BLaER1 treated with 17β-estradiol and CSF1 and Interleukin-3, amounts not matched to agents 10 nM and 100 nM (cell line): Measurements from ENCODE around the gene STARD13.
"Not testable (repeated sequence)": the region's sequence is repeated elsewhere in the genome, so short reads cannot be mapped to it uniquely, and the experiment has no call there.

Experiments
- H3K27ac ChIP-seq, 11 experiments: shearing (Covaris generic); formaldehyde crosslinking; 2 replicates each; pipeline ENCODE4 v1.8.1; 2022
- H3K27me3 ChIP-seq, 11 experiments: shearing (Covaris generic); formaldehyde crosslinking; 2 replicates each; pipeline ENCODE4 v1.8.1; 2022
- H3K36me3 ChIP-seq, 11 experiments: shearing (Covaris generic); formaldehyde crosslinking; 2 replicates each; pipeline ENCODE4 v1.8.1; 2022
- H3K4me1 ChIP-seq, 10 experiments: shearing (Covaris generic); formaldehyde crosslinking; 2 replicates each; pipeline ENCODE4 v1.8.1; 2022
- H3K4me2 ChIP-seq, 11 experiments: shearing (Covaris generic); formaldehyde crosslinking; 2 replicates each; pipeline ENCODE4 v1.8.1; 2022
- H3K4me3 ChIP-seq, 10 experiments: shearing (Covaris generic); formaldehyde crosslinking; 2 replicates each; pipeline ENCODE4 v1.8.1; 2022
- H3K9ac ChIP-seq, 11 experiments: shearing (Covaris generic); formaldehyde crosslinking; 2 replicates each; pipeline ENCODE4 v1.8.1; 2022
- H3K9me3 ChIP-seq, 11 experiments: shearing (Covaris generic); formaldehyde crosslinking; replicated peaks in 1 of 11; 2 replicates each; pipeline ENCODE4 v1.8.1; 2022
- H4K20me1 ChIP-seq, 11 experiments: shearing (Covaris generic); formaldehyde crosslinking; 2 replicates each; pipeline ENCODE4 v1.8.1; 2022
- Cebpa-rat ChIP-seq, 11 experiments: shearing (Covaris generic); IDR thresholded peaks; 2 replicates each; pipeline ENCODE4 v1.8.1; 2022

Gene STARD13

DNA sequence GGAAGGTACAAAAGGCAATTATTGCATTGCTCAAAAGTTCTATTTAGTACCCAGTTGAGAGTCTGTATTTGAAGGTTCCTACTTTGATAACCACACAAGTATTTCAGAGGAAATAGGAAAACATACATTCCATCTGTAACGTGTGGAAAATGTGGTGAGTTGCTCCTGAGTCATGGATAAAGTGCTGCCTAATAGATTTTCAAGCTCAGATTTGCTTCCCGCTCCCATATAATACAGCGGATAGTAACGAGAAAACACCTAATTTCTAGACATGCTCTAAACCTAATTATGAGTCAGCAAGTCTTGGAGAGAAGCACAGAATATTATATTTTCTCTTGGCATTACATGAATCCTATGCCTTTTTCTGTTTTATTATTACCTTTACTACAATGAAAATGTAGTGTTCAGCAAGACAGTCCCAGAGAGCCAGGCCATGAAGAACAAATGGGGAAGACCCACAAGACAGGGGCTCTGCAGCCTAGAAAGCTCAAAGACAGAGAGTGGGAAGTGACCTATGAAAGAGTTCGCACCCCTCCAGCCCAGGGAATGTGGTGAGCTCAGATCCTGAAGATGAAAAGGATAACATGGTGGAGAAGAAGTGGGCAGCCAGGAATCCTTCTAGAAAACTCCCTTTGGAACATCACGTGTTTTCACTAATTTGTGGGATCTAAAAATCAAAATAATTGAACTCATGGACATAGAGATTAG lies 116.1 kb downstream of the STARD13 start:
- H3K36me3 ChIP-seq: no peaks in the 10 kb centered on the region; a peak in 1 of 22 replicates
- H4K20me1 ChIP-seq: no peaks in the 10 kb centered on the region
- no peak overlapping the region for H3K4me3 ChIP-seq
- H3K9me3 ChIP-seq: no peaks in the 10 kb centered on the region
- H3K27ac ChIP-seq: no peak overlapping the region
- TF ChIP-seq Cebpa-rat (IDR thresholded peaks at IDR 0.05): no peak
- no peak overlapping the region for H3K4me2 ChIP-seq
- peaks cover 0 to 10% (median 0%) of the 10 kb centered on the region in 10 experiments; a peak in 2 of 20 replicates for H3K4me1 ChIP-seq
- H3K9ac ChIP-seq: no peak overlapping the region
- no peaks in the 10 kb centered on the region for H3K27me3 ChIP-seq

- H3K9me3 ChIP-seq: no peaks in the 10 kb centered on the region; a peak in 1 of 22 replicates
- no peak overlapping the region for H3K27ac ChIP-seq
- H3K36me3 ChIP-seq: no peaks in the 10 kb centered on the region; a peak in 1 of 22 replicates
- H3K4me3 ChIP-seq: no peak overlapping the region
- H3K4me1 ChIP-seq: peaks cover 0 to 10% (median 0%) of the 10 kb centered on the region in 10 experiments; a peak in 2 of 20 replicates
- H3K4me2 ChIP-seq: no peak overlapping the region
- TF ChIP-seq Cebpa-rat (IDR thresholded peaks at IDR 0.05): no peak
- no peaks in the 10 kb centered on the region for H4K20me1 ChIP-seq
- no peak overlapping the region for H3K9ac ChIP-seq
- no peaks in the 10 kb centered on the region for H3K27me3 ChIP-seq
Measured at GRCh38 chr13:33168321-33168960, 117.1 kb downstream of the STARD13 start.

GRCh38 chr13:33167491-33167890 lies 118.1 kb downstream of the STARD13 start:
- no peak for TF ChIP-seq Cebpa-rat (IDR thresholded peaks at IDR 0.05)
- no peak overlapping the region for H3K9ac ChIP-seq

GRCh38 chr13:33165787-33166186 lies 119.8 kb downstream of the STARD13 start:
- Histone ChIP-seq H3K36me3 (peaks cover 0 to 11% (median 0%) of the 10 kb centered on the region in 11 experiments; a peak in 3 of 22 replicates), H4K20me1 (no peaks in the 10 kb centered on the region), H3K27me3 (no peaks in the 10 kb centered on the region)

More at GRCh38 chr13:33167491-33167890, 118.1 kb downstream of the STARD13 start:
- Histone ChIP-seq H3K4me3 (no peak overlapping the region), H3K27ac (no peak overlapping the region), H3K4me2 (peak overlapping the region in 1 of 11 experiments; percentile 22; a peak in 2 of 22 replicates), H3K27me3 (no peaks in the 10 kb centered on the region), H3K9me3 (peaks cover 8 to 9% (median 8%) of the 10 kb centered on the region in 11 experiments), H4K20me1 (no peaks in the 10 kb centered on the region), H3K36me3 (peaks cover 0 to 6% (median 0%) of the 10 kb centered on the region in 11 experiments; a peak in 2 of 22 replicates), H3K4me1 (peaks cover 0 to 10% (median 0%) of the 10 kb centered on the region in 10 experiments; a peak in 2 of 20 replicates)

GRCh38 chr13:33164331-33164730 lies 121.2 kb downstream of the STARD13 start:
- Histone ChIP-seq H3K9ac (no peak overlapping the region), H3K27ac (no peak overlapping the region; a peak in 1 of 22 replicates), H4K20me1 (no peaks in the 10 kb centered on the region), H3K9me3 (peaks cover 16 to 23% (median 21%) of the 10 kb centered on the region in 11 experiments), H3K4me3 (no peak overlapping the region), H3K4me1 (peaks cover 0 to 10% (median 0%) of the 10 kb centered on the region in 10 experiments; a peak in 2 of 20 replicates), H3K36me3 (peaks cover 0 to 11% (median 0%) of the 10 kb centered on the region in 11 experiments; a peak in 3 of 22 replicates), H3K27me3 (no peaks in the 10 kb centered on the region), H3K4me2 (no peak overlapping the region)
- no peak for TF ChIP-seq Cebpa-rat (IDR thresholded peaks at IDR 0.05)

More at GRCh38 chr13:33165787-33166186, 119.8 kb downstream of the STARD13 start:
- H3K4me2 ChIP-seq: no peak overlapping the region
- no peak overlapping the region for H3K4me3 ChIP-seq
- no peak overlapping the region for H3K27ac ChIP-seq
- peaks cover 16 to 23% (median 21%) of the 10 kb centered on the region in 11 experiments for H3K9me3 ChIP-seq
- H3K4me1 ChIP-seq: peaks cover 0 to 10% (median 0%) of the 10 kb centered on the region in 10 experiments; a peak in 2 of 20 replicates
- no peak for TF ChIP-seq Cebpa-rat (IDR thresholded peaks at IDR 0.05)
- no peak overlapping the region for H3K9ac ChIP-seq

DNA sequence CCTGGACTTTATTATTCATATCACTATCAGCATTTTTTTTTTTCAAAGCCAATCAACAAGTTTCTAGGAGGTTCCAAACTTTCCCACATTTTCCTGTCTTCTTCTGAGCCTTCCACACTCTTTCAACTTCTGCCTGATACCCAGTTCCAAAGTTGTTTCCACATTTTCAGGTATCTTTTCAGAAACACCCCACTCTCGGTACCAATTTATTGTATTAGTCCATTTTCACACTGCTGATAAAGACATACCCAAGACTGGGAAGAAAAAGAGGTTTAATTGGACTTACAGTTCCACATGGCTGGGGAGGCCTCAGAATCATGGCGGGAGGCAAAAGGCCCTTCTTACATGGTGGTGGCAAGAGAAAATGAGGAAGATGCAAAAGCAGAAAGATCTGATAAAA lies 122.8 kb downstream of the STARD13 start:
- H3K9ac ChIP-seq, H4K20me1 ChIP-seq, H3K27ac ChIP-seq, H3K4me2 ChIP-seq, H3K27me3 ChIP-seq, H3K4me3 ChIP-seq: not testable (repeated sequence)
- Histone ChIP-seq H3K9me3 (peaks cover 16 to 23% (median 21%) of the 10 kb centered on the region in 11 experiments), H3K36me3 (peaks cover 0 to 11% (median 0%) of the 10 kb centered on the region in 11 experiments; a peak in 3 of 22 replicates), H3K4me1 (peaks cover 0 to 10% (median 0%) of the 10 kb centered on the region in 10 experiments; a peak in 2 of 20 replicates)

DNA sequence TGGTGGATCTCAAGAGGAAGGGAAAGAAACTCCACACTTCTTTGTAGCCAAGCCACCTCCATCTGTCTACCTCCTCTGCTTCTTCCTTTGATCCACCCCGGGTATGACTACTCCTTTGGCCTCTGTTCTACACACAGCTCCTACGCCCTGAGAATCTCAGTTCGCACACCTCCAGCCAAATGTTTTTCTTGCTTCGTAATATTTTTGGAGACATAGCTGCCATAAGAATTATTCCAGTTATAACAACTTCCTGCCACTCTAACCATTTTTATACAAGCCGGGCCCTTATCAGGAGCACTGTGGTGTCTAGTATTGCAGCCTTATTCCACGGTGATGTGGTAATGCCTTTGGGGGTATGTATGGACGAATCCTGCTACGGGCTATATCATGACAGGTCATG lies 126.7 kb downstream of the STARD13 start:
- Histone ChIP-seq H3K4me2 (no peak overlapping the region), H3K27ac (no peak overlapping the region), H4K20me1 (no peaks in the 10 kb centered on the region), H3K9ac (no peak overlapping the region), H3K36me3 (peaks cover 0 to 11% (median 0%) of the 10 kb centered on the region in 11 experiments; a peak in 3 of 22 replicates), H3K9me3 (peaks cover 16 to 23% (median 21%) of the 10 kb centered on the region in 11 experiments), H3K4me1 (no peaks in the 10 kb centered on the region), H3K27me3 (no peaks in the 10 kb centered on the region), H3K4me3 (no peak overlapping the region)
- no peak for TF ChIP-seq Cebpa-rat (IDR thresholded peaks at IDR 0.05)

DNA sequence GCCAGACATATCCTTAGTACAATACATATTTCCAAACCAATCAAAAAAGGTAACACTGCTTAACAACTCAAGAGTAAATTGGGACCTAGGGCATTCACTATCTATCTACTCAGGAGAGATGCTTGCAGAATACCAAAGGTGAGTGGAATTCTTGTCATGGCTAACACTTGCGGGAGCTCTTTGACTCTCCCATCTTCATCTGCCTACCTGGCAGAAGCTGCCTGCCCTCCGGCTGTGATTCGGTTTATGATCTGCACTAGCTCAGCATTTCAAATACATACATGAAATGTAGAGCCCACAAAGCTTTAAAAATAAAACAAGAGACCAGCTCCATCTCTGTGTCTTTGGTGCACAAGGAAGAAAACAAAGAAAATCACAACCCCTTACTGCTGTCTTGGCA lies 127.3 kb downstream of the STARD13 start:
- H4K20me1 ChIP-seq: no peaks in the 10 kb centered on the region
- no peak overlapping the region for H3K27ac ChIP-seq
- peaks cover 16 to 22% (median 20%) of the 10 kb centered on the region in 11 experiments for H3K9me3 ChIP-seq
- H3K4me3 ChIP-seq: no peak overlapping the region
- H3K4me2 ChIP-seq: no peak overlapping the region
- no peak overlapping the region for H3K9ac ChIP-seq
- no peaks in the 10 kb centered on the region for H3K4me1 ChIP-seq
- H3K27me3 ChIP-seq: no peaks in the 10 kb centered on the region
- H3K36me3 ChIP-seq: peaks cover 0 to 11% (median 0%) of the 10 kb centered on the region in 11 experiments; a peak in 3 of 22 replicates
- no peak for TF ChIP-seq Cebpa-rat (IDR thresholded peaks at IDR 0.05)

DNA sequence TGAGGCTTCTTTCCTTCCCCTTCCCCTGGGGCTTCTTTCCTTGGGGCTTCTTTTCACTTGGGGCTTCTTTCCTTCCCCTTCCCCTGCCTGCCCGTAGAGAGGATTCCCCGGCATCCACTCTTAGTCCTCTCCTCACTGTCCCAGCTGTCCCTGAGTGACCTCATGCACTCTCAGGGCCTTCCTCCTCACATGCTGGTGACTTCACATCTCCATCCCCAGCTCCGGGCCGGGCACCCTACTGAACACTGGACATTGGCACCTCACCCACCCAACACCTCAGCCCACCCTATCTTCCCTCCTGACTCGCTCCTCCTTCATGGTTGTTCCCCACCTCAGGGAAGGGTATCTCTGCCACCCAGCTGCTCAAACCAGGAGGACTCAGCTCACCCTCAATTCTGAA lies 130.6 kb downstream of the STARD13 start:
- Histone ChIP-seq H3K27me3 (no peaks in the 10 kb centered on the region), H3K4me1 (0 out of 20 replicates have a peak, but pooled peaks cover 0 to 9% (median 0%) of the 10 kb centered on the region in 10 experiments), H3K9ac (no peak overlapping the region), H3K27ac (no peak overlapping the region), H3K4me3 (no peak overlapping the region), H3K36me3 (no peaks in the 10 kb centered on the region), H3K9me3 (no peaks in the 10 kb centered on the region), H4K20me1 (no peaks in the 10 kb centered on the region), H3K4me2 (no peak overlapping the region)
- no peak for TF ChIP-seq Cebpa-rat (IDR thresholded peaks at IDR 0.05)
